ENCODE results near the gene OTOS.

The OTOS gene

GRCh38 chr2:240159251-240159839 lies 18.9 kb upstream of the OTOS start:
- no peak for TF ChIP-seq CTCF (conservative IDR thresholded peaks at IDR 0.05; ENCODE audit: low read depth, low read length)
- H3K4me3 ChIP-seq (ENCODE audit: low read length): no peak overlapping the region
- DNase-seq (ENCODE audit: low read depth): no peak

- DNase-seq (ENCODE audit: low read depth): no peak
- H3K4me3 ChIP-seq (ENCODE audit: low read length): no peak overlapping the region
- no peak for TF ChIP-seq CTCF (conservative IDR thresholded peaks at IDR 0.05; ENCODE audit: low read depth, low read length)
These were observed 16.7 kb upstream of the OTOS start for GRCh38 chr2:240157147-240157470.

GRCh38 chr2:240156435-240157146 lies 16.1 kb upstream of the OTOS start:
- no peak overlapping the region for H3K4me3 ChIP-seq (ENCODE audit: low read length)
- no peak for TF ChIP-seq CTCF (conservative IDR thresholded peaks at IDR 0.05; ENCODE audit: low read depth, low read length)
- DNase-seq (ENCODE audit: low read depth): no peak

GRCh38 chr2:240155745-240156390 lies 15.4 kb upstream of the OTOS start:
- no peak for DNase-seq (ENCODE audit: low read depth)
- H3K4me3 ChIP-seq (ENCODE audit: low read length): no peak overlapping the region
- TF ChIP-seq CTCF (conservative IDR thresholded peaks at IDR 0.05; ENCODE audit: low read depth, low read length): no peak

- no peak for TF ChIP-seq CTCF (conservative IDR thresholded peaks at IDR 0.05; ENCODE audit: low read depth, low read length)
- H3K4me3 ChIP-seq (ENCODE audit: low read length): no peak overlapping the region
- DNase-seq (ENCODE audit: low read depth): no peak
These were observed 14.7 kb upstream of the OTOS start for GRCh38 chr2:240155048-240155744.

GRCh38 chr2:240154606-240155005 lies 14.1 kb upstream of the OTOS start:
- no peak for TF ChIP-seq CTCF (conservative IDR thresholded peaks at IDR 0.05; ENCODE audit: low read depth, low read length)
- H3K4me3 ChIP-seq (ENCODE audit: low read length): no peak overlapping the region
- no peak for DNase-seq (ENCODE audit: low read depth)
